ENCODE data around the gene ZNF140. TPM values are rescaled to one million over a fixed set of nuclear protein-coding genes. Genes with fewer than 3 reads are reported as not detected.

Gene ZNF140
- polyA plus RNA-seq, 1 donor (not counting 4 experiments of a cell fraction or from before 2014, with no cell fraction given), result 15.9 TPM

DNA sequence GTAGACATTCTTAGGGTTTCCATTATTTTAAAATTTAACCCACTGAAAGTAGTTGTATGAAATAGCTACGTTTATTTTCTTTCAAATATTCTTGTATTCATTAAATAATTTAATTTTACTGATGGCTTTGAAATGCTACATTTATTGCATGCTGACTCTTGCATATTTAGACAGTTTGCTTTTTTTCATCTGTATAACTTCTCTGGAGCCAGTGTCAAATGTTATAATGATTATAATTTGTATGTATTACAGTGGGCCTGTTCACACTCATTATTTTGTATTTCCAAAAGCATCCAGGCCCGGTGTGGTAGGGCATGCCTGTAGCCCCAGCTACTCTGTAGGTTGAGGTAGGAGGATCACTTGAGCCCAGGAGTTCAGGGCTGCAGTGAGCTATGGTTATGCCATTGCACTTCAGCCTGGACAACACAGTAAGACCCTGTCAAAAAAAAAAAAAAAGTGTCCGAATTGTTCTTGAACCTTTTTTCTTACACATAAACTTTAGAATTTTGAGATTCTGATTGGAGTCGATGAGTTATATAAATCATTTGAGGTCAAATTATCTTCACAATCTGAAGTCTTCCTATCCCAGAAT, 42.5 kb upstream of the ZNF140 start:
- no peak for FAIRE-seq
- Histone ChIP-seq H3K4me3 (ENCODE audit: control insufficient read depth in 2 of 3, extremely low read depth in 1 of 3, insufficient read depth in 2 of 3, low read depth in 1 of 3, low read length in 3 of 3) (peak overlapping the region; percentile 74 to 90 (median 79)), H3K9me3 (ENCODE audit: control insufficient read depth, low read depth, low read length) (peaks cover 9% of the 10 kb centered on the region), H3K4me2 (ENCODE audit: control insufficient read depth, extremely low read depth, insufficient read depth, low read depth, low read length) (peak overlapping the region; percentile 56), H3K27me3 (ENCODE audit: control insufficient read depth, extremely low read depth, insufficient read depth, low read length) (no peaks in the 10 kb centered on the region), H2AFZ (ENCODE audit: control insufficient read depth, low read length) (no peak overlapping the region), H3K9ac (ENCODE audit: control insufficient read depth, extremely low read depth, insufficient read depth, low read length) (peak overlapping the region; percentile 83), H3K27ac (ENCODE audit: control insufficient read depth, insufficient read depth, low read length) (peak overlapping the region; percentile 72), H4K20me1 (ENCODE audit: control insufficient read depth, extremely low read depth, insufficient read depth, low read length) (no peaks in the 10 kb centered on the region), H3K36me3 (ENCODE audit: control insufficient read depth in 2 of 2, extremely low read depth in 1 of 2, insufficient read depth in 2 of 2, low read length in 2 of 2) (peaks cover 0 to 6% of the 10 kb centered on the region in 2 experiments), H3K9me1 (ENCODE audit: control insufficient read depth, extremely low read depth, insufficient read depth, low read length) (no peaks in the 10 kb centered on the region), H3K4me1 (ENCODE audit: control insufficient read depth, extremely low read depth, insufficient read depth, low read length) (no peaks in the 10 kb centered on the region), H3K79me2 (ENCODE audit: control insufficient read depth, insufficient read depth, low read length) (peaks cover 26% of the 10 kb centered on the region)
- TF ChIP-seq EZH2 (IDR thresholded peaks at IDR 0.05; ENCODE audit: low read length), result no peak
- dilution Hi-C loops (cut with MboI; ENCODE audit: extremely low pct_ligation_motif_present, low sequenced_read_pairs), result no loop called here
- no peak for DNase-seq (ENCODE audit: low read depth, low spot score)

DNA sequence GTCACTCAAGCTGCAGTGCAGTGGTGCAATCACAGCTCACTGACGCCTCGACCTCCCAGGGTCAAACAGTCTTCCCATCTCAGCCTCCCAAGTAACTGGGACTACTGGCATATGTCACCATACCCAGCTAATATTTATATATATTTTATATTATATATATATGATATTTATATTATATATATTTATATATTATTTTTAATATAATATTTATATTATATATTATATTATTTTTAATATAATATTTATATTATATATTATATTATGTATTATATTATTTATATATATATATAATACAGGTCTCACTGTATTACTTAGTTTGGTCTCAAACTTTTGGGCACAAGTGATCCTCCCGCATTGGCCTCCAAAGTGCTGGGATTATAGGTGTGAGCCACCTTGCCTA, 34.0 kb upstream of the ZNF140 start:
- no peaks in the 10 kb centered on the region for H4K20me1 ChIP-seq (ENCODE audit: control insufficient read depth, extremely low read depth, insufficient read depth, low read length)
- H3K9me3 ChIP-seq (ENCODE audit: control insufficient read depth, low read depth, low read length), result peaks cover 39% of the 10 kb centered on the region
- H2AFZ ChIP-seq (ENCODE audit: control insufficient read depth, low read length), result no peak overlapping the region
- H3K9ac ChIP-seq (ENCODE audit: control insufficient read depth, extremely low read depth, insufficient read depth, low read length), result no peak overlapping the region
- no peak for DNase-seq (ENCODE audit: low read depth, low spot score)
- peaks cover 27 to 29% of the 10 kb centered on the region in 2 experiments for H3K36me3 ChIP-seq (ENCODE audit: control insufficient read depth in 2 of 2, extremely low read depth in 1 of 2, insufficient read depth in 2 of 2, low read length in 2 of 2)
- FAIRE-seq, result no peak
- H3K4me3 ChIP-seq (ENCODE audit: control insufficient read depth in 2 of 3, extremely low read depth in 1 of 3, insufficient read depth in 2 of 3, low read depth in 1 of 3, low read length in 3 of 3), result no peak overlapping the region
- H3K79me2 ChIP-seq (ENCODE audit: control insufficient read depth, insufficient read depth, low read length), result peaks cover 3% of the 10 kb centered on the region
- TF ChIP-seq, protein P1, sequence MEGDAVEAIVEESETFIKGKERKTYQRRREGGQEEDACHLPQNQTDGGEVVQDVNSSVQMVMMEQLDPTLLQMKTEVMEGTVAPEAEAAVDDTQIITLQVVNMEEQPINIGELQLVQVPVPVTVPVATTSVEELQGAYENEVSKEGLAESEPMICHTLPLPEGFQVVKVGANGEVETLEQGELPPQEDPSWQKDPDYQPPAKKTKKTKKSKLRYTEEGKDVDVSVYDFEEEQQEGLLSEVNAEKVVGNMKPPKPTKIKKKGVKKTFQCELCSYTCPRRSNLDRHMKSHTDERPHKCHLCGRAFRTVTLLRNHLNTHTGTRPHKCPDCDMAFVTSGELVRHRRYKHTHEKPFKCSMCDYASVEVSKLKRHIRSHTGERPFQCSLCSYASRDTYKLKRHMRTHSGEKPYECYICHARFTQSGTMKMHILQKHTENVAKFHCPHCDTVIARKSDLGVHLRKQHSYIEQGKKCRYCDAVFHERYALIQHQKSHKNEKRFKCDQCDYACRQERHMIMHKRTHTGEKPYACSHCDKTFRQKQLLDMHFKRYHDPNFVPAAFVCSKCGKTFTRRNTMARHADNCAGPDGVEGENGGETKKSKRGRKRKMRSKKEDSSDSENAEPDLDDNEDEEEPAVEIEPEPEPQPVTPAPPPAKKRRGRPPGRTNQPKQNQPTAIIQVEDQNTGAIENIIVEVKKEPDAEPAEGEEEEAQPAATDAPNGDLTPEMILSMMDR (optimal IDR thresholded peaks at IDR 0.05 in 1 of 3, IDR thresholded peaks at IDR 0.05 in 1 of 3, conservative IDR thresholded peaks at IDR 0.05 in 1 of 3; ENCODE audit: extremely low read depth in 1 of 3, insufficient read depth in 2 of 3, low read length in 3 of 3), result no peak
- TF ChIP-seq EZH2 (IDR thresholded peaks at IDR 0.05; ENCODE audit: low read length), result no peak
- H3K27ac ChIP-seq (ENCODE audit: control insufficient read depth, insufficient read depth, low read length), result no peak overlapping the region
- no peaks in the 10 kb centered on the region for H3K27me3 ChIP-seq (ENCODE audit: control insufficient read depth, extremely low read depth, insufficient read depth, low read length)
- no peak overlapping the region for H3K4me2 ChIP-seq (ENCODE audit: control insufficient read depth, extremely low read depth, insufficient read depth, low read depth, low read length)
- H3K9me1 ChIP-seq (ENCODE audit: control insufficient read depth, extremely low read depth, insufficient read depth, low read length), result no peaks in the 10 kb centered on the region
- dilution Hi-C loops (cut with MboI; ENCODE audit: extremely low pct_ligation_motif_present, low sequenced_read_pairs), result no loop called here
- H3K4me1 ChIP-seq (ENCODE audit: control insufficient read depth, extremely low read depth, insufficient read depth, low read length), result no peaks in the 10 kb centered on the region

GRCh38 chr12:133057446-133057845, 23.3 kb upstream of the ZNF140 start:
- Histone ChIP-seq H3K36me3 (ENCODE audit: control insufficient read depth in 2 of 2, extremely low read depth in 1 of 2, insufficient read depth in 2 of 2, low read length in 2 of 2) (peaks cover 13 to 19% of the 10 kb centered on the region in 2 experiments), H4K20me1 (ENCODE audit: control insufficient read depth, extremely low read depth, insufficient read depth, low read length) (no peaks in the 10 kb centered on the region), H3K4me1 (ENCODE audit: control insufficient read depth, extremely low read depth, insufficient read depth, low read length) (no peaks in the 10 kb centered on the region), H3K27ac (ENCODE audit: control insufficient read depth, insufficient read depth, low read length) (no peak overlapping the region), H3K9ac (ENCODE audit: control insufficient read depth, extremely low read depth, insufficient read depth, low read length) (no peak overlapping the region), H3K4me3 (ENCODE audit: control insufficient read depth in 2 of 3, extremely low read depth in 1 of 3, insufficient read depth in 2 of 3, low read depth in 1 of 3, low read length in 3 of 3) (no peak overlapping the region), H3K4me2 (ENCODE audit: control insufficient read depth, extremely low read depth, insufficient read depth, low read depth, low read length) (no peak overlapping the region), H3K9me1 (ENCODE audit: control insufficient read depth, extremely low read depth, insufficient read depth, low read length) (no peaks in the 10 kb centered on the region), H2AFZ (ENCODE audit: control insufficient read depth, low read length) (no peak overlapping the region), H3K79me2 (ENCODE audit: control insufficient read depth, insufficient read depth, low read length) (no peaks in the 10 kb centered on the region), H3K9me3 (ENCODE audit: control insufficient read depth, low read depth, low read length) (peaks cover 64% of the 10 kb centered on the region), H3K27me3 (ENCODE audit: control insufficient read depth, extremely low read depth, insufficient read depth, low read length) (no peaks in the 10 kb centered on the region)
- no peak for FAIRE-seq
- DNase-seq (ENCODE audit: low read depth, low spot score), result no peak
- TF ChIP-seq, protein P1 (optimal IDR thresholded peaks at IDR 0.05 in 1 of 3, IDR thresholded peaks at IDR 0.05 in 1 of 3, conservative IDR thresholded peaks at IDR 0.05 in 1 of 3; ENCODE audit: extremely low read depth in 1 of 3, insufficient read depth in 2 of 3, low read length in 3 of 3), result no peak
- no peak for TF ChIP-seq EZH2 (IDR thresholded peaks at IDR 0.05; ENCODE audit: low read length)
- dilution Hi-C loops (cut with MboI; ENCODE audit: extremely low pct_ligation_motif_present, low sequenced_read_pairs), result no loop called here
